ENCODE measurements around the gene GMPS. TPM values are rescaled to one million over a fixed set of nuclear protein-coding genes. Genes with fewer than 3 reads are reported as not detected.
"Not testable (repeated sequence)": the region's sequence is repeated elsewhere in the genome, so short reads cannot be mapped to it uniquely, and the experiment has no call there.

Gene GMPS
- total RNA-seq, 6 donors from 2014 or later, result 9.4 to 38.0 (median 28.5) TPM

- H3K4me3 ChIP-seq, result no peak overlapping the region
- no peak for TF ChIP-seq POLR2AphosphoS5 (IDR thresholded peaks at IDR 0.05)
- no peak for TF ChIP-seq CTCF (IDR thresholded peaks at IDR 0.05)
- TF ChIP-seq POLR2A (IDR thresholded peaks at IDR 0.05), result no peak
- no peak for TF ChIP-seq EP300 (IDR thresholded peaks at IDR 0.05)
- no peaks in the 10 kb centered on the region for H3K36me3 ChIP-seq
- no peak for DNase-seq
- ATAC-seq (ENCODE audit: low FRiP score in 2 of 2), result peak in 1 of 2 donors; percentile 50
- WGBS, 2 donors, result 7 to 9% methylated on average over 2 of the region's 2 CpGs
- peaks cover 0 to 3% (median 0%) of the 10 kb centered on the region in 4 donors for H3K4me1 ChIP-seq
- H3K9me3 ChIP-seq, result no peaks in the 10 kb centered on the region
- no peaks in the 10 kb centered on the region for H3K27me3 ChIP-seq
- no peak overlapping the region for H3K27ac ChIP-seq
Observed at GRCh38 chr3:155859859-155860258, 10.6 kb upstream of the GMPS start.

- H3K36me3 ChIP-seq; H3K27ac ChIP-seq; H3K4me3 ChIP-seq; DNase-seq; H3K9me3 ChIP-seq; H3K27me3 ChIP-seq; ATAC-seq (ENCODE audit: low FRiP score in 2 of 2); H3K4me1 ChIP-seq: not testable (repeated sequence)
- 82 to 88% methylated on average over 5 of the region's 5 CpGs for WGBS, 2 donors
Observed at GRCh38 chr3:155860424-155860823, 10.0 kb upstream of the GMPS start.

- Histone ChIP-seq H3K9me3 (no peaks in the 10 kb centered on the region), H3K4me3 (no peak overlapping the region)
Observed at GRCh38 chr3:155861476-155862183, 8.8 kb upstream of the GMPS start.

GRCh38 chr3:155862290-155862982 lies 8.0 kb upstream of the GMPS start:
- not testable (repeated sequence) for H3K4me1 ChIP-seq; DNase-seq; H3K9me3 ChIP-seq; H3K4me3 ChIP-seq; H3K27me3 ChIP-seq; H3K36me3 ChIP-seq; H3K27ac ChIP-seq; ATAC-seq (ENCODE audit: low FRiP score in 2 of 2)
- WGBS, 2 donors, result 73 to 83% methylated on average over 12 of the region's 12 CpGs

More at GRCh38 chr3:155861476-155862183, 8.8 kb upstream of the GMPS start:
- no peak for ATAC-seq (ENCODE audit: low FRiP score in 2 of 2)
- H3K4me1 ChIP-seq, result no peaks in the 10 kb centered on the region
- no peak overlapping the region for H3K27ac ChIP-seq
- TF ChIP-seq POLR2A (IDR thresholded peaks at IDR 0.05), result no peak
- TF ChIP-seq CTCF (IDR thresholded peaks at IDR 0.05), result no peak
- no peak for TF ChIP-seq POLR2AphosphoS5 (IDR thresholded peaks at IDR 0.05)
- no peak for TF ChIP-seq EP300 (IDR thresholded peaks at IDR 0.05)
- H3K36me3 ChIP-seq, result no peaks in the 10 kb centered on the region
- DNase-seq, result no peak
- WGBS, 2 donors, result 89 to 93% methylated on average over 2 of the region's 2 CpGs
- H3K27me3 ChIP-seq, result no peaks in the 10 kb centered on the region

- Histone ChIP-seq H3K4me3 (no peak overlapping the region), H3K27ac (no peak overlapping the region), H3K9me3 (no peaks in the 10 kb centered on the region), H3K27me3 (no peaks in the 10 kb centered on the region), H3K4me1 (no peaks in the 10 kb centered on the region), H3K36me3 (no peaks in the 10 kb centered on the region)
- DNase-seq, result no peak
- TF ChIP-seq EP300 (IDR thresholded peaks at IDR 0.05), result no peak
- WGBS, 2 donors, result 89 to 90% methylated on average over 12 of the region's 12 CpGs
- no peak for ATAC-seq (ENCODE audit: low FRiP score in 2 of 2)
Observed at GRCh38 chr3:155863072-155863784, 7.2 kb upstream of the GMPS start.

GRCh38 chr3:155869691-155870090 lies 759 bp upstream of the GMPS start:
- no peak for TF ChIP-seq POLR2A (IDR thresholded peaks at IDR 0.05)
- TF ChIP-seq EP300 (IDR thresholded peaks at IDR 0.05), result no peak
- no peak for TF ChIP-seq CTCF (IDR thresholded peaks at IDR 0.05)
- TF ChIP-seq POLR2AphosphoS5 (IDR thresholded peaks at IDR 0.05), result no peak
- DNase-seq (no peak), ATAC-seq (ENCODE audit: low FRiP score in 2 of 2) (no peak)
- Histone ChIP-seq H3K27ac (peak overlapping the region; percentile 93 to 97 (median 94)), H3K9me3 (no peaks in the 10 kb centered on the region), H3K36me3 (no peaks in the 10 kb centered on the region), H3K4me1 (peaks cover 21 to 24% (median 22%) of the 10 kb centered on the region in 4 donors), H3K27me3 (no peaks in the 10 kb centered on the region), H3K4me3 (peak overlapping the region in 3 of 4 donors; percentile 80 to 98 (median 94))
- 32 to 39% methylated on average over 3 of the region's 3 CpGs for WGBS, 2 donors
